HCT116 (cell line): Measurements from ENCODE around the gene SBF2. TPM values are rescaled to one million over a fixed set of nuclear protein-coding genes. Genes with fewer than 3 reads are reported as not detected.

Experiments
- ATAC-seq: fragments of 200-7000 bp; cut with Tn5 transposase; 2 replicates; pipeline ENCODE4 v1.9.1; 2020; ENCODE audit warnings: mild to moderate bottlenecking, moderate library complexity
- BruUV-seq: library from RNA; stranded (reverse); fragments of 400-500 nt; replicated peaks from 2 replicates; lab custom pipeline; 2021; lab: Mats Ljungman, UMichigan
- CTCF ChIA-PET: fragments of 300-600 bp; sonication (Branson Sonifier 250); formaldehyde crosslinking; loops from one replicate; lab custom pipeline; 2021; ENCODE audit warnings: antibody characterized with exemption; lab: Charles Lee
- POLR2A ChIA-PET: fragments of 300-600, 350-600 bp; sonication (Branson Sonifier 250); formaldehyde crosslinking; loops from one replicate; lab custom pipeline; 2021; ENCODE audit warnings: antibody characterized with exemption; lab: Charles Lee
- RAD21 ChIA-PET, 2 experiments: fragments of 300-600 bp; sonication (Branson Sonifier 250); formaldehyde crosslinking; loops; one replicate each; lab custom pipeline; 2023; ENCODE audit warnings: low total read pairs in 2 of 2; ENCODE audit not compliant: uncharacterized antibody in 2 of 2, unreplicated experiment in 2 of 2, low non-redundant PET in 1 of 2; lab: Charles Lee
- DNase-seq: peaks from one replicate; pipeline ENCODE4 v3.0.0-alpha.2; 2010; ENCODE audit warnings: low read depth, low spot score
- H2AFZ ChIP-seq: fragments of 200-600 bp; shearing (Covaris generic), sonication (generic); 2 replicates; pipeline ENCODE4 v1.6.1; 2017; ENCODE audit warnings: low read depth, mixed run types, mixed read lengths, antibody characterized with exemption, low read length; ENCODE audit not compliant: poor library complexity, severe bottlenecking
- H3K27ac ChIP-seq: 2 replicates; pipeline ENCODE4 v1.5.1; 2012; ENCODE audit warnings: low read depth, low read length
- H3K27me3 ChIP-seq: fragments of 200-600 bp; sonication (generic); 2 replicates; pipeline ENCODE4 v1.6.1; 2016; ENCODE audit warnings: mixed run types, low read length, mixed read lengths; ENCODE audit not compliant: insufficient read depth
- H3K36me3 ChIP-seq, 2 experiments: fragments of 200-500 bp in 1 of 2; fragments of 200-600 bp in 1 of 2; sonication (Bioruptor generic) in 1 of 2; sonication (generic) in 1 of 2; 2 replicates each; pipeline versions ENCODE4 v1.5.1 to v1.6.1; 2014 to 2016; ENCODE audit warnings: low read length in 2 of 2, inconsistent platforms in 1 of 2, mixed read lengths in 1 of 2, mixed run types in 1 of 2; ENCODE audit not compliant: insufficient read depth in 2 of 2, control insufficient read depth in 1 of 2
- H3K4me1 ChIP-seq, 2 experiments: fragments of 200-600 bp in 1 of 2; sonication (generic) in 1 of 2; 2 replicates each; pipeline versions ENCODE4 v1.5.1 to v1.6.1; 2012 to 2017; ENCODE audit warnings: low read length in 2 of 2, inconsistent platforms in 1 of 2, mild to moderate bottlenecking in 1 of 2, mixed read lengths in 1 of 2, mixed run types in 1 of 2, moderate library complexity in 1 of 2; ENCODE audit not compliant: insufficient read depth in 2 of 2, control insufficient read depth in 1 of 2
- H3K4me2 ChIP-seq: fragments of 200-600 bp; sonication (generic); 2 replicates; pipeline ENCODE4 v1.6.1; 2017; ENCODE audit warnings: mixed run types, low read length, mixed read lengths
- H3K4me3 ChIP-seq, 2 experiments: fragments of 200-600 bp in 1 of 2; sonication (generic) in 1 of 2; replicated peaks in 1 of 2; 2 replicates each; pipeline ENCODE4 v1.5.1; 2011 to 2016; ENCODE audit warnings: low read length in 2 of 2, control low read depth in 1 of 2, low read depth in 1 of 2, mild to moderate bottlenecking in 1 of 2, mixed read lengths in 1 of 2, mixed run types in 1 of 2
- H3K79me2 ChIP-seq: fragments of 200-600 bp; sonication (generic); 2 replicates; pipeline ENCODE4 v1.6.1; 2017; ENCODE audit warnings: mild to moderate bottlenecking, mixed run types, low read length, moderate library complexity, mixed read lengths; ENCODE audit not compliant: insufficient read depth
- H3K9ac ChIP-seq: fragments of 200-600 bp; sonication (generic); 2 replicates; pipeline ENCODE4 v1.6.1; 2016; ENCODE audit warnings: low read length, mixed read lengths
- H3K9me2 ChIP-seq: fragments of 200-600 bp; sonication (generic), shearing (Covaris generic); 2 replicates; pipeline ENCODE4 v1.6.1; 2017; ENCODE audit warnings: mixed run types, mild to moderate bottlenecking, moderate library complexity; ENCODE audit not compliant: insufficient read depth
- H3K9me3 ChIP-seq, 2 experiments: fragments of 200-500 bp in 1 of 2; fragments of 200-600 bp in 1 of 2; sonication (Bioruptor generic) in 1 of 2; sonication (generic) in 1 of 2; 2 replicates each; pipeline ENCODE4 v1.6.1; 2014 to 2017; ENCODE audit warnings: low read length in 2 of 2, mixed read lengths in 2 of 2, inconsistent platforms in 1 of 2, low read depth in 1 of 2, mild to moderate bottlenecking in 1 of 2, mixed run types in 1 of 2, moderate library complexity in 1 of 2; ENCODE audit not compliant: control insufficient read depth in 1 of 2, insufficient read depth in 1 of 2
- H4K20me1 ChIP-seq: fragments of 200-600 bp; sonication (generic), shearing (Covaris generic); 2 replicates; pipeline ENCODE4 v1.6.1; 2017; ENCODE audit warnings: mixed run types, mild to moderate bottlenecking, moderate library complexity; ENCODE audit not compliant: insufficient read depth
- CBX3 ChIP-seq: IDR thresholded peaks from 2 replicates; pipeline ENCODE4 v1.6.1; 2012; ENCODE audit warnings: low read depth
- CEBPB ChIP-seq: IDR thresholded peaks from 2 replicates; pipeline ENCODE4 v1.6.1; 2012; ENCODE audit warnings: low read depth
- EGR1 ChIP-seq: IDR thresholded peaks from 2 replicates; pipeline ENCODE4 v1.6.1; 2012; ENCODE audit warnings: low read depth
- FOSL1 ChIP-seq: IDR thresholded peaks from 2 replicates; pipeline ENCODE4 v1.6.1; 2012; ENCODE audit warnings: low read depth
- JUND ChIP-seq: IDR thresholded peaks from 2 replicates; pipeline ENCODE4 v1.6.1; 2012
- POLR2A ChIP-seq: IDR thresholded peaks from 2 replicates; pipeline ENCODE4 v1.7.0; 2011; ENCODE audit warnings: borderline replicate concordance; ENCODE audit not compliant: insufficient read depth, insufficient read length; ENCODE audit errors: extremely low read depth
- POLR2AphosphoS5 ChIP-seq: IDR thresholded peaks from 2 replicates; pipeline ENCODE4 v1.6.1; 2011; ENCODE audit warnings: mild to moderate bottlenecking, low read depth, low read length, moderate library complexity
- SIN3A ChIP-seq: IDR thresholded peaks from 2 replicates; pipeline ENCODE4 v1.6.1; 2012; ENCODE audit warnings: low read depth
- SP1 ChIP-seq: IDR thresholded peaks from 2 replicates; pipeline ENCODE4 v1.6.1; 2012; ENCODE audit warnings: low read depth
- TCF7L2 ChIP-seq: IDR thresholded peaks from 2 replicates; pipeline ENCODE4 v1.7.0; 2011; ENCODE audit warnings: borderline replicate concordance, inconsistent platforms; ENCODE audit not compliant: insufficient read depth, insufficient read length; ENCODE audit errors: extremely low read depth
- YY1 ChIP-seq: IDR thresholded peaks from 2 replicates; pipeline ENCODE4 v1.6.1; 2011; ENCODE audit warnings: low read length, low read depth, moderate library complexity, mild to moderate bottlenecking; ENCODE audit not compliant: insufficient replicate concordance; ENCODE audit errors: extremely low read depth
- ZNF274 ChIP-seq: fragments of 200-500 bp; sonication (Bioruptor generic); IDR thresholded peaks from 2 replicates; pipeline ENCODE4 v1.6.1; 2014; ENCODE audit warnings: mild to moderate bottlenecking, low read depth, low read length, inconsistent platforms
- intact Hi-C: fragments of 100-400 bp; cut with micrococcal nuclease; formaldehyde crosslinking; loops from 2 replicates; pipeline ENCODE4 v1.10.0; 2022
- total RNA-seq: library from RNA; stranded (reverse); gene quantifications from one replicate; pipeline ENCODE4 v1.2.1, GENCODE V29; 2021; ENCODE audit not compliant: unreplicated experiment
- TF ChIP-seq, protein P1 (sequence below): IDR thresholded peaks from 2 replicates; pipeline ENCODE4 v1.6.1; 2011; ENCODE audit warnings: mild to moderate bottlenecking, low read length, moderate library complexity; ENCODE audit not compliant: insufficient replicate concordance; ENCODE audit errors: extremely low read depth
- TF ChIP-seq, protein P2 (sequence below): IDR thresholded peaks from 2 replicates; pipeline ENCODE4 v1.6.1; 2012
- TF ChIP-seq, protein P3 (sequence below): IDR thresholded peaks from 2 replicates; pipeline ENCODE4 v1.6.1; 2012; ENCODE audit warnings: low read depth
- TF ChIP-seq, protein P4 (sequence below): IDR thresholded peaks from 2 replicates; pipeline ENCODE4 v1.6.1; 2012

SBF2 gene
- total RNA-seq, 1 experiment from 2014 or later, result 35.0 TPM

DNA sequence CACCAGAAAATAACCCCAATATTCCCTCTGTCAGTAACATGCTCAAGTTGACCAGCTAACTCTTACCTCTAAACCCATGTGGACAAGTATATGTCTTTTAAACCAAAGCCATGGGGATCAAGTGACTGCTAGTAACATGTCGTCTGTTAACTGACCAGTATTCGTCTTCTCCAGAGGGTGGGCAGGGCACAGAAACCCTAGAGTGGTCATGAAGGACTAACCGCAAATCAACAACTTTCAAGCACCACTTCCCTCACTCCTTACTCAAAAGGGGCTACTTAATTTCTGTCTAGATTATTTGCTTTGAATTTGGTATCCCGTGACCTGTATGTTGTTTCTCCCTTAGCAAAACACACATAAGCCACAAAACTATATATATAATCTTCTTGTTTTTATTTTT lies 336.9 kb downstream of the SBF2 start (continued):
- TF ChIP-seq, protein P1, sequence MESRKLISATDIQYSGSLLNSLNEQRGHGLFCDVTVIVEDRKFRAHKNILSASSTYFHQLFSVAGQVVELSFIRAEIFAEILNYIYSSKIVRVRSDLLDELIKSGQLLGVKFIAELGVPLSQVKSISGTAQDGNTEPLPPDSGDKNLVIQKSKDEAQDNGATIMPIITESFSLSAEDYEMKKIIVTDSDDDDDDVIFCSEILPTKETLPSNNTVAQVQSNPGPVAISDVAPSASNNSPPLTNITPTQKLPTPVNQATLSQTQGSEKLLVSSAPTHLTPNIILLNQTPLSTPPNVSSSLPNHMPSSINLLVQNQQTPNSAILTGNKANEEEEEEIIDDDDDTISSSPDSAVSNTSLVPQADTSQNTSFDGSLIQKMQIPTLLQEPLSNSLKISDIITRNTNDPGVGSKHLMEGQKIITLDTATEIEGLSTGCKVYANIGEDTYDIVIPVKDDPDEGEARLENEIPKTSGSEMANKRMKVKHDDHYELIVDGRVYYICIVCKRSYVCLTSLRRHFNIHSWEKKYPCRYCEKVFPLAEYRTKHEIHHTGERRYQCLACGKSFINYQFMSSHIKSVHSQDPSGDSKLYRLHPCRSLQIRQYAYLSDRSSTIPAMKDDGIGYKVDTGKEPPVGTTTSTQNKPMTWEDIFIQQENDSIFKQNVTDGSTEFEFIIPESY, result no peak
- TF ChIP-seq SP1, result no peak
- no peak for TF ChIP-seq CEBPB

DNA sequence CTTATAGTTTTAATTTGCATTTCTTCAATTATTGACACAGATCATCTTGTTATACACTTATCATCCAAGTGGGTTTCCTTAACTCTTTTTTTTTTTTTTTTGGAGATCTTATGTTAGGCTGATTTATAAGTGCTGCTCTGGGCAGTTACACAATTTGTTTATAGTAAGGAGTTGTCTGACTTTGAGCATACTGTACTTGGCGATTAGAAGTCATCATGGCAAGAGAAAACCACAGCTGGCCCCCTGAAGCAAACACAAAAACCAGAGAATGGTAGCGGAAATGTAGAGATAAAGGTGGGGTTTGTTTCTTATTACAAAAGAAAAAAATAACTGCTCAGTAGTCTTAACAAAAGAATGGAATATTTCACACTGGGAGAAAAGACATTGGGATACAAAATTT lies 337.5 kb downstream of the SBF2 start:
- H4K20me1 ChIP-seq, result no peaks in the 10 kb centered on the region
- no peaks in the 10 kb centered on the region for H3K27me3 ChIP-seq
- intact Hi-C loops, result no loop called here
- no peaks in the 10 kb centered on the region for H3K9me2 ChIP-seq
- ChIA-PET RAD21 (interaction anchor here in 1 of 2 experiments (0.6 kb wide), 1 partner anchor 23 kb away, joined by 4 read pairs; no protein-coding TSS in a partner anchor), CTCF (no interaction called here), POLR2A (no interaction called here)
- BruUV-seq, result no TSS peak
- H3K4me2 ChIP-seq, result no peak overlapping the region
- no peaks in the 10 kb centered on the region for H3K79me2 ChIP-seq
- H3K27ac ChIP-seq, result no peak overlapping the region
- no peak overlapping the region for H3K4me3 ChIP-seq
- no peaks in the 10 kb centered on the region for H3K4me1 ChIP-seq
- ATAC-seq (no peak), DNase-seq (no peak)
- TF ChIP-seq YY1 (no peak), POLR2AphosphoS5 (no peak), JUND (no peak), FOSL1 (no peak), POLR2A (no peak), CBX3 (no peak), ZNF274 (no peak), TCF7L2 (no peak), EGR1 (no peak), SIN3A (no peak)
- TF ChIP-seq, protein P1, result no peak
- TF ChIP-seq, protein P2, sequence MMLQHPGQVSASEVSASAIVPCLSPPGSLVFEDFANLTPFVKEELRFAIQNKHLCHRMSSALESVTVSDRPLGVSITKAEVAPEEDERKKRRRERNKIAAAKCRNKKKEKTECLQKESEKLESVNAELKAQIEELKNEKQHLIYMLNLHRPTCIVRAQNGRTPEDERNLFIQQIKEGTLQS, result no peak
- TF ChIP-seq, protein P3, sequence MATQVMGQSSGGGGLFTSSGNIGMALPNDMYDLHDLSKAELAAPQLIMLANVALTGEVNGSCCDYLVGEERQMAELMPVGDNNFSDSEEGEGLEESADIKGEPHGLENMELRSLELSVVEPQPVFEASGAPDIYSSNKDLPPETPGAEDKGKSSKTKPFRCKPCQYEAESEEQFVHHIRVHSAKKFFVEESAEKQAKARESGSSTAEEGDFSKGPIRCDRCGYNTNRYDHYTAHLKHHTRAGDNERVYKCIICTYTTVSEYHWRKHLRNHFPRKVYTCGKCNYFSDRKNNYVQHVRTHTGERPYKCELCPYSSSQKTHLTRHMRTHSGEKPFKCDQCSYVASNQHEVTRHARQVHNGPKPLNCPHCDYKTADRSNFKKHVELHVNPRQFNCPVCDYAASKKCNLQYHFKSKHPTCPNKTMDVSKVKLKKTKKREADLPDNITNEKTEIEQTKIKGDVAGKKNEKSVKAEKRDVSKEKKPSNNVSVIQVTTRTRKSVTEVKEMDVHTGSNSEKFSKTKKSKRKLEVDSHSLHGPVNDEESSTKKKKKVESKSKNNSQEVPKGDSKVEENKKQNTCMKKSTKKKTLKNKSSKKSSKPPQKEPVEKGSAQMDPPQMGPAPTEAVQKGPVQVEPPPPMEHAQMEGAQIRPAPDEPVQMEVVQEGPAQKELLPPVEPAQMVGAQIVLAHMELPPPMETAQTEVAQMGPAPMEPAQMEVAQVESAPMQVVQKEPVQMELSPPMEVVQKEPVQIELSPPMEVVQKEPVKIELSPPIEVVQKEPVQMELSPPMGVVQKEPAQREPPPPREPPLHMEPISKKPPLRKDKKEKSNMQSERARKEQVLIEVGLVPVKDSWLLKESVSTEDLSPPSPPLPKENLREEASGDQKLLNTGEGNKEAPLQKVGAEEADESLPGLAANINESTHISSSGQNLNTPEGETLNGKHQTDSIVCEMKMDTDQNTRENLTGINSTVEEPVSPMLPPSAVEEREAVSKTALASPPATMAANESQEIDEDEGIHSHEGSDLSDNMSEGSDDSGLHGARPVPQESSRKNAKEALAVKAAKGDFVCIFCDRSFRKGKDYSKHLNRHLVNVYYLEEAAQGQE, result no peak
- TF ChIP-seq, protein P4, sequence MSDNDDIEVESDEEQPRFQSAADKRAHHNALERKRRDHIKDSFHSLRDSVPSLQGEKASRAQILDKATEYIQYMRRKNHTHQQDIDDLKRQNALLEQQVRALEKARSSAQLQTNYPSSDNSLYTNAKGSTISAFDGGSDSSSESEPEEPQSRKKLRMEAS, result no peak
- H2AFZ ChIP-seq, result no peak overlapping the region
- H3K9me3 ChIP-seq, result no peaks in the 10 kb centered on the region
- H3K9ac ChIP-seq, result no peak overlapping the region
- H3K36me3 ChIP-seq, result no peaks in the 10 kb centered on the region
